Stimulated activated CD4-positive, alpha-beta T cell treated with anti-CD3 and anti-CD28 coated beads, Interleukin-12 subunit alpha, Interleukin-12 subunit beta, amount 100 ng/mL, for 48 hours (primary cell): ENCODE results near the gene TMEM115.

Experiments
- DNase-seq, 3 donors: peaks; one replicate each; pipeline ENCODE4 v3.0.0-alpha.2; 2020; ENCODE audit warnings: low read depth in 2 of 3, low spot score in 1 of 3

The TMEM115 gene

GRCh38 chr3:50354186-50354764 is 5.0 kb downstream of the TMEM115 start:
- DNase-seq, result no peak

GRCh38 chr3:50353245-50354004 is 5.9 kb downstream of the TMEM115 start:
- DNase-seq, result no peak

GRCh38 chr3:50352781-50353180 is 6.5 kb downstream of the TMEM115 start:
- DNase-seq, result no peak

- no peak for DNase-seq
Measured at GRCh38 chr3:50351323-50351697, 8.0 kb downstream of the TMEM115 start.

DNA sequence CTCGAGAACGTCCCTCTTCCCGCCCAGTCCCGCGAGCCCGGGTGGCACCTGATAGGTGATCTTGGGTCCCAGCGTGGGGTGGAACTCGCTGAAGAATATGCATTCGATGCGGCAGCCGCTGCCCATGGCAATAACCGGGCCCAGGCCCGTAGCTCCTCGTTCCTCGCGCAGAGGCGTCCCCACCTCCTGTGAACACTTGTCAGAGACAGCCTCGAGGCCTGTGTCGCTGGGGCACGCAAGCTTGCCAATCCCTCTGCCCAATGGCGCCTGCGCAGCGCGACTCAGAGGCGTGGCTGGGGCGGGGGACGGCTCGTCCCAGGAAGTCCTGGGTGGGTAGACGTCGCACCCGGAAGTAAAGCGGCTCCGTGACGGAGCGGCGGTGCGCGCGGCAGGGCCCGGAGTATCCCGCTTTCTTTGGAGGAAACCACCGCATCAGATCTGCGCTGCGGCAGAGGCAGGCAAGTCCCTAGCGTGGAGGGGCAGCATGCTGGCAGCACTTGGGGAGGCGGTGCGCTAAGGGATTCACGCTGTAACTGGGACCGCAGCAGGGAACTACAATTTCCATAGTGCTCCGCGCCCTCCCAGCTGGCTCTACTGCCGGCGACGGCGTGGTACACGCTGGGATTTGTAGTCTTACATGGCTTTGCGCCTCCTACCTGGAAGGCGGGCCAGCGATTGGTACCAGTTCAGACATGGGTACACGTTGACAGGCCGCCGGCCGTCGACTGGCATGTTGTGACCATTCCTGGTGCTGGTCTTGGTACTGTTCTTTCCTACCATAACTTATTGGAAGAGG is 8.6 kb downstream of the TMEM115 start, which contains the start of the genes CYB561D2 and NPRL2:
TSS of gene CYB561D2 (plus strand) at position 336 of the 796 bp plus-strand sequence. CDS start 572 bp downstream, outside the sequence.
TSS of gene NPRL2 (minus strand) at position 249 of the 796 bp plus-strand sequence. CDS start at position 126, 123 bp downstream.
- peak; percentile 97 to 98 (median 98) for DNase-seq

GRCh38 chr3:50350213-50350526 is 9.2 kb downstream of the TMEM115 start:
- DNase-seq, result no peak

DNA sequence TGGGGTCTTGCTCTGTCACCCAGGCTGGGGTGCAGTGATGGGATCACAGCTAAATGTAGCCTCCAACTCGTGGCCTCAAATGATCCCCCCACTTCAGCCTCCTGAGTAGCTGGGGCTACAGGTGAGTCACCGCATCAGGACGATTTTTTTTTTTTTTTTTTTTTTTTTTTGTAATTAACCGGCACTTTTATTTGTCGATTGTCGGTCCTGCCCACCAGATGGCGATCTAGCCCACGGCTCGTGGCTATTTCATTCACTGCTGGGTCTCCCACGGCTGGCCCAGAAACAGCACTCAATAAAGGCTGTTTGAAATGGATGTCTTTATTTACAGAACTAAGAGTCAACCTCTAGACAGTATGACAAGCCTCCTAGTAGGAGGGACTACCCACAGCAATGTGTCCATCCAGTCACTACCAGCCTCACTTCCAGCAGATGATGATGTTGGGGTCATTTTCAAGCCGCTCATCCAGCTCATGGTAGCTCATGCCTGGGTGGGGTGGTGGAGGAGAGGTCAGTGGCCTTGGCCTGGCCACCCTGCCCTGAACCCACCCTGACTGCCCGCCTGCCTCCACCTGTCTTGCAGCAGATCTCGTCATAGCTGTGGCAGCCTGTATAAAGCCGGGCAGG is 12.0 kb downstream of the TMEM115 start:
- DNase-seq, result peak in 2 of 3 donors; percentile 61 to 62

- DNase-seq, result peak; percentile 53 to 73 (median 63)
Measured at GRCh38 chr3:50345586-50346234, 13.6 kb downstream of the TMEM115 start, which contains the start of gene ZMYND10. Gene ZMYND10, minus strand, starts transcription at chr3:50345732. Its CDS starts 153 bp downstream, at chr3:50345579.

DNA sequence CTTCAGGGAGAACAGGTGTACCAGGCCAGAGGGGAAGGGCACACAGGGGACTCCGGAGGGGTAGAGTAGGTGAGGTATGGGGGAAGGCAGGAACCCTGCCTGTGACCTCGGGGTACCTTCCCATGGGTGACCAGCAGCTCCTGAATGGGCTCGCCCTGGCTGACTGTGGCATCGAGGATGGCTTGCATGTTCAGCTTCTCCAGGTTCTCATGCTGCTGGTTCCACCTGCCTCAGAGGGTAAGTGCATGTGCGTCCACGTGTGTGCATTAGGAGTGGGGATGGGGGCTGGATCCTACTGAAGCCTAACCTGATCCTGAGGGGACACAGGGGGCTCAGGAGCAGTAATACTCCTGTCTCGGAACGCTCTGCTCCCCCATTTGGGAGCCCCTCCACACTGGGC is 14.3 kb downstream of the TMEM115 start:
- DNase-seq, result no peak

DNA sequence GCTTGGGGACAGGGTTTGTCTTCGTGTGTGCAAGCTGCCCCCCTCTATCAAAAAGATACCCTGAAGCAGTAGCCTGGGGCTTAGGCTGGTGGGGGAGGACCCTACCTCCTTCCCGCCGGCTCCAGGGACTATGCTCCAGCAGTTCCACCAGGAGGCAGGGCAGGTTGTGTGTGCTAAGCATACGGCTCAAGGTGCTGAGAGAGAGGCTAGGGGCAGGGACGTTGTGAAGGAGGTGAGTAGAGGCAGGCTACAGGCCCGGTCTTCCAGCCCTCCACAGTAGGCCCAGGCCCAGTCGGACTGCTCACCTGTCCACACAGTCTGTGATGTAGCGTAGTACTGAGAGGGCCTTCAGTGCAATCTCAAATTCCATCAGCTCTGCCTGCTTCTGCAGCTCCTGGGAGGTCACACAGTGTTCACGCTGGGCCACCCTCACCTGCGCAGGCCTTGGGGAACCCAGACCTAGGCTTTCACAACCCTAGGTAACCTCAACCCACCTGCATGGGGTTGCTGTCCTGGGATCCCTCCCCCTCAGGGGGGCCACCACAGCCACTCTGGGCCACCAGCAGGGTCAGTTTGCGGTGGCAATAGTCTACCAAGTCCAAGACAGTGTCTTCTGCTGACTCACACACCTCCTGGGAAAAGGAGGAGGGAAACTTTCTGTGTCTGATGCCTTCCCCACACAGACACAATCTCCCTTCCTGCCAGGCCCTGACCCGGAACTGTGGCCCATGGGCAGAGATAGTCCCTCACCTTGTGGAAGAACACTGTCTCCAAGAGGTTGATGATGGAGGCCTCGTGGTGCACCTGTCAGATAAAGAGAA is 16.3 kb downstream of the TMEM115 start:
- DNase-seq, result no peak

DNA sequence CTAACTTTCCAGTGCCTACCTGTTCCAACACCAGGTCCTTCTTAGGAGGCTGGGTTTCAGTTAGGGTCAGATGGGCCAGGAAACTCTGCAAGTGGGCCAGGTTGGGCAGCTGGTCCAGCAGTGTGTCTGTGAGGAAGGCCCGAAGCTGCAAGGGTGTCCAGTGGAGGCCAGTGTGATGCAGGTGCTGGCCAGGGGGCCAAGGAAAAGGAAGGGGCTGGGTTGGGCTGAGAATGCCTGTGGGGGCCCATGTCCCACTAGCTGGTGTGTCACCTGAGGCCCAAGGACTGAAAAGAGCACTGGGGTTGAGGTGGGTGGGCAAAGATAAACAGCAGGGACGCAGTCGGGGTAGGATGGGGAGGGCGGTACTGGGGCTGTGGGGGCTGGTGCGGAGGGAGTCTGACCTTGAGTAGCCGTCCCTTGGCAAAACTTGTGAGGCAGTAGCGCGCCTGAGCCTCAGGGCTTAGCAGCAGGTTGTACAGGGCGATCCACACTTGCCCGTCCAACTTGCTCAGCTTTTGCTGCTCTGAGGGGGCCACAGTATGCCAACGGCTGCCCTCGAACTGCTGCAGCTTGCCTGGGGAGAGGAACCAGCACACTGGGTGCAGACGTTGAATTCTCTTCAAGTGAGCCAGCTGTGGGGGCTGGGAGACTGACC is 17.2 kb downstream of the TMEM115 start:
- DNase-seq, result no peak

DNA sequence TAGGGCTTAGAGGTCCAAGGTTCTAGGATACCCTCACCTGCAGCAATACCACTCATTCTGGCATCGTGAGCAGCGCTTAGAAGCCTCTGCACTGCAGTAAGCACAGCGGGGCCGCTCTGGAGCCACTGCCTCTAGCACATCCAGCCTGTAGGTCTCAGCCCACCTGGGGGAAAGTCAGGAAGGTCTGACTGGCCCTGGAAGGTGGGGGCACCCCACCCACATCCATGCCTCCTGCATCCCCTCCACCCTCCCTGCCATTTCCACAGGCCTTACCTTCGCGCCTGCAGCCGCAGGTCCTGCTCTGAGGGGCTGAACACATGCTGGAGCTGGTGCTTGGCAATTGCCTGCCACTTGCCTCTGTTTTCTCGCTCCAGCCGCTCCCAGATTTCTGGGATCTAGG is 17.8 kb downstream of the TMEM115 start:
- no peak for DNase-seq

DNA sequence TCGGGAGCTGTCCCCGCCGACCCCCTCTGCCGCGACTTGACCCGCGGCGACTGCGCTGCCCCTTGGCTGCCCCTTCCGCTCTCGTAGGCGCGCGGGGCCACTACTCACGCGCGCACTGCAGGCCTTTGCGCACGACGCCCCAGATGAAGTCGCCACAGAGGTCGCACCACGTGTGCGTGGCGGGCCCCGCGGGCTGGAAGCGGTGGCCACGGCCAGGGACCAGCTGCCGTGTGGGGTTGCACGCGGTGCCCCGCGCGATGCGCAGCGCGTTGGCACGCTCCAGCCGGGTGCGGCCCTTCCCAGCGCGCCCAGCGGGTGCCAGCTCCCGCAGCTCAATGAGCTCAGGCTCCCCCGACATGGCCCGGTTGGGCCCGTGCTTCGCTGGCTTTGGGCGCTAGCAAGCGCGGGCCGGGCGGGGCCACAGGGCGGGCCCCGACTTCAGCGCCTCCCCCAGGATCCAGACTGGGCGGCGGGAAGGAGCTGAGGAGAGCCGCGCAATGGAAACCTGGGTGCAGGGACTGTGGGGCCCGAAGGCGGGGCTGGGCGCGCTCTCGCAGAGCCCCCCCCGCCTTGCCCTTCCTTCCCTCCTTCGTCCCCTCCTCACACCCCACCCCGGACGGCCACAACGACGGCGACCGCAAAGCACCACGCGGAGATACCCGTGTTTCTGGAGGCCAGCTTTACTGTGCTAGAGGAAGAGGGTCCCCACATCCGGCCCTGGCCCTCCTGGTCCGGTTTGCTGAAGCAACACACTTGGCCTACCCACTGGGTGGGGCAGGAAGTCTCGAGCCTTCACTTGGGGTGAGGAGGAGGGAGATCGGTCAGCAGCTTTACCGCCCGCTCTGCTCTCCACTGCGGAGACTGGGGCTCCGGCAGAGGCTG is 18.6 kb downstream of the TMEM115 start, which contains the start of gene RASSF1:
TSS of gene RASSF1 (minus strand) at position 389 of the 882 bp plus-strand sequence. CDS start at position 358, 31 bp downstream.
- peak; percentile 53 to 74 (median 57) for DNase-seq

DNA sequence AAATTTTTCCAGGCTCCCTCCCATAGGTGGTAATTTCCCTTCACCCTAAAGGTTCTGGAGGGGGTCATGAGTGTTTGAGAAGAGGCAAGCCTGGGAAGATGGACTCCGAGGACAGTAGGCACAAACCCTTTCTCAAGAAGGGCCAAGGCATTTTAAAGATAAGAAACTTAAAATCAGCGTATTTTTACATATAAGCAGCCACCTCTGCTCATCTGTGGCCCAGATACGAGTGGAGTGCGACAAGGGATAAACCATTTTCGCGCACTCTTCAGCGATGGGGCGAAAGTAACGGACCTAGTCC is 19.2 kb downstream of the TMEM115 start:
- no peak for DNase-seq

DNA sequence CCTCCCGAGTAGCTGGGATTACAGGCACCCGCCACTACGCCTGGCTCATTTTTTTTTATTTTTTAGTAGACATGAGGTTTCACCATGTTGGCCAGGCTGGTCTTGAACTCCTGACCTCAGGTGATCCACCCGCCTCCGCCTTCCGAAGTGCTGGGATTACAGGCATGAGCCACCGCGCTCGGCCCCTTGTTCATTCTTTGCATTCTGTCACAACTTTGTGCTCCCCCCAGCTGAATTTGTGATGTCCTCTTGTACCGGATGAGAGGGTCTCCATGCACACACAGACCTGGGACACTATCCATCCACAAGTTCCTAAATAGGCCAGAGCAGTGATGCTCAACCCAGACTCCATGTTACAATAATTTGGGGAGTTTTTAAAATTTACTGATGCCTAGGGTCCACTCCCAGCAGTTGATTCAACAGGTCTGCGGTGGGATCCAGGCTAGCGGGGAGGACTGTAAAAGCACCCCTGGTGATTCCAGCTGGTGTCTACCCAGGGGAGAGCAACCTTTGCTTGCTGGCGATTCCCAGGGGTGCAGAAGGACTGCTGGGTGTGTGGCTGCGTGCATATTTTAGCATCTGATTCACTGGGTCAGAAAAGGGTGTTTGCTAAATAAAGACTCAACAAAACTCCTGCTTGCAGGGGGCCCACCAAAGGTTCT is 19.7 kb downstream of the TMEM115 start:
- DNase-seq, result no peak

GRCh38 chr3:50338965-50339364 is 20.4 kb downstream of the TMEM115 start:
- DNase-seq, result no peak

- peak; percentile 94 to 97 (median 95) for DNase-seq
Measured at GRCh38 chr3:50337175-50337861, 22.0 kb downstream of the TMEM115 start.
